HepG2 (cell line): ENCODE data around the gene LRRN2. TPM values are rescaled to one million over a fixed set of nuclear protein-coding genes. Genes with fewer than 3 reads are reported as not detected.

ENCODE experiments used
- ATAC-seq: fragments of 200-7000 bp; cut with Tn5 transposase; 3 replicates; pipeline ENCODE4 v1.9.1; 2020; ENCODE audit warnings: mild to moderate bottlenecking, moderate library complexity
- BruUV-seq: library from RNA; stranded (reverse); fragments of 400-500 nt; replicated peaks from 2 replicates; lab custom pipeline; 2021; lab: Mats Ljungman, UMichigan
- CTCF ChIA-PET: fragments of 300-600 bp; formaldehyde crosslinking; extraction: SDS; loops from one replicate; lab custom pipeline; 2021; ENCODE audit warnings: low total read pairs, inconsistent platforms, low intra/inter-chr PET ratio; lab: Yijun Ruan, JAX
- POLR2A ChIA-PET: fragments of 350-600 bp; sonication (Branson Sonifier 250); formaldehyde crosslinking; loops from one replicate; lab custom pipeline; 2020; ENCODE audit warnings: antibody characterized with exemption, inconsistent platforms; lab: Yijun Ruan, JAX
- DNase-seq: peaks from one replicate; pipeline ENCODE4 v3.0.0-alpha.2; 2015; ENCODE audit warnings: low spot score
- FAIRE-seq: peaks from 3 replicates; lab custom pipeline; 2011; peaks lifted over from hg19 to GRCh38; lab: Jason Lieb, UNC
- H2AFZ ChIP-seq: one replicate; pipeline ENCODE4 v1.6.1; 2011; ENCODE audit warnings: low read length, inconsistent platforms
- H3K27ac ChIP-seq: fragments of 300-600 bp; 3 replicates; pipeline ENCODE4 v1.8.0; 2011; ENCODE audit warnings: mixed run types, mild to moderate bottlenecking, mixed read lengths, low read length, inconsistent platforms; ENCODE audit not compliant: insufficient read depth; ENCODE audit errors: extremely low read length
- H3K27me3 ChIP-seq, 2 experiments: fragments of 200-600 bp in 1 of 2; 2 replicates in 1 of 2; 3 replicates in 1 of 2; pipeline versions ENCODE4 v1.6.0 to v1.8.0; 2011; ENCODE audit warnings: low read length in 2 of 2, mild to moderate bottlenecking in 2 of 2, moderate library complexity in 2 of 2, inconsistent platforms in 1 of 2; ENCODE audit not compliant: insufficient read depth in 2 of 2, control insufficient read depth in 1 of 2
- H3K36me3 ChIP-seq, 2 experiments: fragments of 200-600 bp in 1 of 2; replicated peaks in 1 of 2; 2 replicates in 1 of 2; 3 replicates in 1 of 2; pipeline versions ENCODE4 v1.5.1 to v1.8.0; 2011; ENCODE audit warnings: low read length in 2 of 2, inconsistent platforms in 1 of 2; ENCODE audit not compliant: insufficient read depth in 2 of 2, control insufficient read depth in 1 of 2
- H3K4me1 ChIP-seq: 2 replicates; pipeline ENCODE4 v1.5.1; 2012; ENCODE audit warnings: low read length, inconsistent platforms; ENCODE audit not compliant: insufficient read depth
- H3K4me2 ChIP-seq: 2 replicates; pipeline ENCODE4 v1.6.0; 2011; ENCODE audit warnings: low read depth, low read length, inconsistent platforms
- H3K4me3 ChIP-seq, 3 experiments: fragments of 200-600 bp in 1 of 3; sonication (generic), shearing (Covaris generic) in 1 of 3; replicated peaks in 1 of 3; 2 replicates each; pipeline ENCODE4 v1.5.1; 2011 to 2016; ENCODE audit warnings: low read length in 3 of 3, inconsistent platforms in 2 of 3, low read depth in 2 of 3, mild to moderate bottlenecking in 2 of 3, control low read depth in 1 of 3, mixed read lengths in 1 of 3; ENCODE audit not compliant: insufficient read depth in 1 of 3
- H3K79me2 ChIP-seq: one replicate; pipeline ENCODE4 v1.6.1; 2011; ENCODE audit warnings: low read length, inconsistent platforms; ENCODE audit not compliant: insufficient read depth
- H3K9ac ChIP-seq: 2 replicates; pipeline ENCODE4 v1.6.0; 2011; ENCODE audit warnings: mild to moderate bottlenecking, low read depth, low read length, inconsistent platforms; ENCODE audit not compliant: insufficient read depth
- H3K9me3 ChIP-seq: 2 replicates; pipeline ENCODE4 v1.5.1; 2012; ENCODE audit warnings: mild to moderate bottlenecking, low read length
- H4K20me1 ChIP-seq: 2 replicates; pipeline ENCODE4 v1.6.0; 2011; ENCODE audit warnings: inconsistent platforms, mild to moderate bottlenecking, low read length, moderate library complexity; ENCODE audit not compliant: insufficient read depth
- GLMP ChIP-seq: sonication (generic); formaldehyde crosslinking; IDR thresholded peaks from 2 replicates; pipeline ENCODE4 v1.9.0; 2021; ENCODE audit warnings: missing genetic modification reagents, mild to moderate bottlenecking, borderline replicate concordance
- MED1 ChIP-seq: sonication (generic); formaldehyde crosslinking; IDR thresholded peaks from 2 replicates; pipeline ENCODE4 v1.4.0; 2020; ENCODE audit warnings: missing genetic modification reagents
- POLR2A ChIP-seq, 2 experiments: IDR thresholded peaks; 2 replicates each; pipeline ENCODE4 v1.6.1; 2011; ENCODE audit warnings: low read depth in 2 of 2, low read length in 2 of 2, mild to moderate bottlenecking in 1 of 2, moderate library complexity in 1 of 2; ENCODE audit not compliant: insufficient read depth in 1 of 2
- RXRA ChIP-seq: sonication (generic); formaldehyde crosslinking; IDR thresholded peaks from 2 replicates; pipeline ENCODE4 v1.5.1; 2020; ENCODE audit warnings: missing genetic modification reagents
- TEAD3 ChIP-seq: optimal IDR thresholded peaks from 2 replicates; pipeline ENCODE3; 2016; ENCODE audit warnings: borderline replicate concordance
- ZNF121 ChIP-seq: sonication (generic); formaldehyde crosslinking; IDR thresholded peaks from 2 replicates; pipeline ENCODE4 v1.5.0; 2020; ENCODE audit warnings: mild to moderate bottlenecking, missing genetic modification reagents
- ZNF160 ChIP-seq: sonication (generic); formaldehyde crosslinking; IDR thresholded peaks from 2 replicates; pipeline ENCODE4 v1.8.0; 2022; ENCODE audit warnings: mild to moderate bottlenecking, inconsistent platforms, missing genetic modification reagents
- ZNF512B ChIP-seq: sonication (generic); formaldehyde crosslinking; IDR thresholded peaks from 2 replicates; pipeline ENCODE4 v1.5.1; 2020; ENCODE audit warnings: missing genetic modification reagents, mild to moderate bottlenecking, borderline replicate concordance
- ZNF546 ChIP-seq: sonication (generic); formaldehyde crosslinking; conservative IDR thresholded peaks from 2 replicates; pipeline ENCODE4 v1.8.1; 2023; ENCODE audit warnings: mild to moderate bottlenecking, missing genetic modification reagents
- ZNF614 ChIP-seq: IDR thresholded peaks from 2 replicates; pipeline ENCODE4 v1.6.1; 2018; ENCODE audit warnings: missing biosample characterization, missing genetic modification reagents, inconsistent platforms, borderline replicate concordance
- WGBS: methylation state at CpG from one replicate; pipeline ENCODE4 v1.1.6; 2017; ENCODE audit warnings: low lambda C conversion rate; 5-methylcytosine and 5-hydroxymethylcytosine counted together
- in situ Hi-C: cut with HindIII; loops from 2 replicates; pipeline ENCODE4 v1.10.0; 2017; ENCODE audit warnings: low pct_unique_long_range_greater_than_20kb; ENCODE audit not compliant: extremely low pct_ligation_motif_present
- intact Hi-C: fragments of 100-400 bp; cut with micrococcal nuclease; formaldehyde crosslinking; loops from one replicate; pipeline ENCODE4 v1.10.0; 2022; ENCODE audit not compliant: unreplicated experiment
- polyA plus RNA-seq, 8 experiments: library from polyadenylated mRNA; depleted of rRNA in 3 of 8; stranded (reverse) in 7 of 8; unstranded in 1 of 8; fragments of >200 nt; fragmentation: Illumina TruSeq in 4 of 8; extraction: Trizol in 4 of 8; gene quantifications; 2 replicates each; pipeline versions ENCODE4 v1.2.1 to v1.2.3, GENCODE V29; 2011 to 2016; ENCODE audit warnings: low read depth in 4 of 8, missing spikeins in 1 of 8, mixed read lengths in 1 of 8; ENCODE audit not compliant: insufficient read depth in 1 of 8
- total RNA-seq, 5 experiments: library from RNA; depleted of rRNA; stranded (reverse); fragments of >200 nt; fragmentation: Illumina TruSeq; extraction: Trizol; gene quantifications; 2 replicates each; pipeline ENCODE4 v1.2.3, GENCODE V29; 2016; ENCODE audit warnings: low read depth in 1 of 5

Gene LRRN2
- total and polyA plus RNA-seq, 2 of the 13 experiments (the other 11 are each of a cell fraction or from before 2014, with no cell fraction given): not detected

- Histone ChIP-seq H3K27ac (no peak overlapping the region), H3K9ac (no peak overlapping the region), H3K4me1 (no peaks in the 10 kb centered on the region), H3K36me3 (no peaks in the 10 kb centered on the region), H3K79me2 (no peaks in the 10 kb centered on the region), H4K20me1 (no peaks in the 10 kb centered on the region), H2AFZ (no peak overlapping the region), H3K9me3 (no peaks in the 10 kb centered on the region), H3K4me2 (no peak overlapping the region), H3K27me3 (peaks cover 0 to 10% of the 10 kb centered on the region in 2 experiments; a peak in 4 of 5 replicates), H3K4me3 (no peak overlapping the region)
- no peak for ATAC-seq
- FAIRE-seq: no peak
- ChIA-PET POLR2A (no interaction called here), CTCF (no interaction called here)
- intact Hi-C loops: no loop called here
- TF ChIP-seq POLR2A (IDR thresholded peaks at IDR 0.05; ENCODE audit: insufficient read depth in 1 of 2, low read depth in 2 of 2, low read length in 2 of 2) (no peak), ZNF121 (CRISPR knock-in tag) (no peak)
- BruUV-seq: no TSS peak
- in situ Hi-C loops: no loop called here
- DNase-seq: no peak
Measured at GRCh38 chr1:204735042-204735441, 49.5 kb upstream of the LRRN2 start.

- WGBS: 27% methylated on average over 12 of the region's 12 CpGs
- H3K9ac ChIP-seq: no peak overlapping the region
- DNase-seq (no peak), ATAC-seq (no peak), FAIRE-seq (no peak)
- no peaks in the 10 kb centered on the region for H3K79me2 ChIP-seq
- POLR2A ChIA-PET: no interaction called here
- no peaks in the 10 kb centered on the region for H3K9me3 ChIP-seq
- no peaks in the 10 kb centered on the region for H3K36me3 ChIP-seq
- H4K20me1 ChIP-seq: no peaks in the 10 kb centered on the region
- peaks cover 0 to 12% of the 10 kb centered on the region in 2 experiments; a peak in 4 of 5 replicates for H3K27me3 ChIP-seq
- H2AFZ ChIP-seq: no peak overlapping the region
- H3K4me1 ChIP-seq: no peaks in the 10 kb centered on the region
- intact Hi-C loops (no loop called here), in situ Hi-C loops (no loop called here)
- CTCF ChIA-PET: no interaction called here
- no TSS peak for BruUV-seq
- H3K4me2 ChIP-seq: no peak overlapping the region
- no peak overlapping the region for H3K27ac ChIP-seq
- H3K4me3 ChIP-seq: no peak overlapping the region
- TF ChIP-seq MED1 (no peak), ZNF614 (CRISPR knock-in tag) (no peak), ZNF512B (CRISPR knock-in tag) (no peak), ZNF160 (CRISPR knock-in tag) (no peak), TEAD3 (no peak), RXRA (CRISPR knock-in tag) (no peak), GLMP (no peak), ZNF546 (CRISPR knock-in tag) (no peak)
Measured at GRCh38 chr1:204733869-204734596, 48.5 kb upstream of the LRRN2 start.
